DND-41 (cell line): ENCODE data around the gene PTPRJ.

Experiments used
- ATAC-seq: fragments of 200-7000 bp; cut with Tn5 transposase; 3 replicates; pipeline ENCODE4 v1.9.1; 2021; ENCODE audit warnings: low read depth; ENCODE audit not compliant: insufficient read depth
- DNase-seq: peaks from one replicate; pipeline ENCODE4 v3.0.0-alpha.2; 2020
- H2AFZ ChIP-seq: 2 replicates; pipeline ENCODE4 v1.6.0; 2012; ENCODE audit warnings: low read depth, low read length
- H3K27ac ChIP-seq: 2 replicates; pipeline ENCODE4 v1.5.1; 2012; ENCODE audit warnings: low read length, inconsistent platforms
- H3K27me3 ChIP-seq: fragments of 200-600 bp; sonication (generic); 2 replicates; pipeline ENCODE4 v1.6.0; 2012; ENCODE audit warnings: low read length, mild to moderate bottlenecking, inconsistent platforms; ENCODE audit not compliant: insufficient read depth, poor library complexity
- H3K36me3 ChIP-seq: 2 replicates; pipeline ENCODE4 v1.5.1; 2012; ENCODE audit warnings: low read length, inconsistent platforms; ENCODE audit not compliant: insufficient read depth
- H3K4me1 ChIP-seq: 2 replicates; pipeline ENCODE4 v1.5.1; 2012; ENCODE audit warnings: mild to moderate bottlenecking, low read length; ENCODE audit not compliant: insufficient read depth
- H3K4me2 ChIP-seq: 2 replicates; pipeline ENCODE4 v1.6.0; 2012; ENCODE audit warnings: mild to moderate bottlenecking, moderate library complexity, low read length, inconsistent platforms; ENCODE audit not compliant: insufficient read depth
- H3K4me3 ChIP-seq, 2 experiments: fragments of 200-600 bp in 1 of 2; shearing (Covaris generic) in 1 of 2; 2 replicates each; pipeline ENCODE4 v1.5.1; 2012 to 2016; ENCODE audit warnings: inconsistent platforms in 2 of 2, low read length in 2 of 2, mild to moderate bottlenecking in 2 of 2, low read depth in 1 of 2, moderate library complexity in 1 of 2
- H3K79me2 ChIP-seq: 2 replicates; pipeline ENCODE4 v1.6.0; 2012; ENCODE audit warnings: low read length, inconsistent platforms; ENCODE audit not compliant: insufficient read depth
- H3K9ac ChIP-seq: 2 replicates; pipeline ENCODE4 v1.6.0; 2012; ENCODE audit warnings: low read depth, mild to moderate bottlenecking, inconsistent platforms, low read length, moderate library complexity
- H3K9me3 ChIP-seq: 2 replicates; pipeline ENCODE4 v1.5.1; 2012; ENCODE audit warnings: low read length, moderate library complexity, mild to moderate bottlenecking, inconsistent platforms; ENCODE audit not compliant: insufficient read depth, severe bottlenecking
- H4K20me1 ChIP-seq: 2 replicates; pipeline ENCODE4 v1.6.0; 2012; ENCODE audit warnings: low read length; ENCODE audit not compliant: insufficient read depth
- CTCF ChIP-seq: IDR thresholded peaks from 2 replicates; pipeline ENCODE4 v1.5.1; 2012; ENCODE audit warnings: borderline replicate concordance, low read length, moderate library complexity, mild to moderate bottlenecking; ENCODE audit not compliant: poor library complexity, severe bottlenecking; ENCODE audit errors: extremely low read depth
- EZH2 ChIP-seq: IDR thresholded peaks from 3 replicates; pipeline ENCODE4 v1.6.1; 2012; ENCODE audit warnings: borderline replicate concordance, low read depth, mild to moderate bottlenecking, moderate library complexity, low read length, inconsistent platforms; ENCODE audit not compliant: severe bottlenecking

Gene PTPRJ

DNA sequence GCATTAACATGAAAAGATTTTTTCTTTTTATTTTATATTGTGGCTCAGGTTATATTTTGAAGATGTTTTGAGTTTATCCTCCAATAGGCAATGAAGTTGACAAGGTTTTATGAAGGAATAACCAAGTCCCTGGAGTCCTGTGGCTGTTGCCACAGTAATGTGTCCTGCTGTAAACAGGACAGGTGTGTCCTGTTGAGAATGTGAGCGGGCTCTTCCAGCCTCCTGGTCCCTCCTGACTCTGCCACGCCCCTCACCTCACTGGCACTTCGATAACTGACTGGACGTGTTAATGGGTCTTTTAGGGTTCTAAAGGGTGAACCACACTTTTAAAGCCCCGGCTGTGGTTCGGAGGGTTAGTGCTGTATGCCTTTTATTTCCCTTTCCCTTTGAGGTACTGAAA is 188.5 kb downstream of the PTPRJ start:
- Histone ChIP-seq H3K27me3 (no peaks in the 10 kb centered on the region), H3K36me3 (no peaks in the 10 kb centered on the region), H3K9me3 (no peaks in the 10 kb centered on the region), H3K4me1 (peaks cover 16% of the 10 kb centered on the region), H3K27ac (no peak overlapping the region), H4K20me1 (no peaks in the 10 kb centered on the region), H3K4me3 (no peak overlapping the region), H3K79me2 (no peaks in the 10 kb centered on the region), H3K4me2 (no peak overlapping the region), H3K9ac (no peak overlapping the region), H2AFZ (no peak overlapping the region)
- ATAC-seq = no peak
- no peak for DNase-seq
- no peak for TF ChIP-seq CTCF
- TF ChIP-seq EZH2 = no peak

- Histone ChIP-seq H2AFZ (no peak overlapping the region), H3K4me2 (no peak overlapping the region), H3K9ac (no peak overlapping the region), H3K79me2 (no peaks in the 10 kb centered on the region), H3K4me1 (peaks cover 17% of the 10 kb centered on the region), H3K4me3 (no peak overlapping the region), H4K20me1 (no peaks in the 10 kb centered on the region), H3K36me3 (no peaks in the 10 kb centered on the region), H3K27ac (no peak overlapping the region), H3K27me3 (no peaks in the 10 kb centered on the region), H3K9me3 (no peaks in the 10 kb centered on the region)
- ATAC-seq (no peak), DNase-seq (no peak)
- TF ChIP-seq CTCF (no peak), EZH2 (no peak)
These were observed 188.9 kb downstream of the PTPRJ start for GRCh38 chr11:48169259-48169658.

DNA sequence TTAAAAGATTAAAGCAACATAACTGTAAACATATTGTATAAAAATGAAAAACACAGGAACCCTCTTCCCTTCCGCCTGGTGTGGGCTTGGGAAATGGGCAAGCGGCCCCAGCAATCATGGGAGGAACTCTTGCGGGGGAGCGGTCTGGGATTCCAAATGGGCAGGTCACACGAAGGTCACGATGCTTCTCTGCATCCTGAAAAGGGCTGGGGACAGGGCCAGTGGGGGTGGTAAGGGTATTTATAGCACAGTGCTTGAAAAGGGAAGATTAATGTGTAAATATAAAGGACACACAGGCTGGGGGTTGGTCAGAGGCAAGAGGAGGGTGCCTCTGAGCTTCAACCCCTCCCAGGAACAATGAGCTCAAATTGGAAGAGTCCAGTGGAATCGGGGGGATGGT is 189.4 kb downstream of the PTPRJ start:
- ATAC-seq (no peak), DNase-seq (no peak)
- no peaks in the 10 kb centered on the region for H3K79me2 ChIP-seq
- H3K4me2 ChIP-seq = no peak overlapping the region
- no peaks in the 10 kb centered on the region for H3K27me3 ChIP-seq
- H3K4me1 ChIP-seq = peaks cover 17% of the 10 kb centered on the region
- no peak overlapping the region for H3K9ac ChIP-seq
- H2AFZ ChIP-seq = no peak overlapping the region
- no peaks in the 10 kb centered on the region for H3K36me3 ChIP-seq
- no peak overlapping the region for H3K27ac ChIP-seq
- H4K20me1 ChIP-seq = no peaks in the 10 kb centered on the region
- TF ChIP-seq EZH2 = no peak
- TF ChIP-seq CTCF = no peak
- no peaks in the 10 kb centered on the region for H3K9me3 ChIP-seq
- no peak overlapping the region for H3K4me3 ChIP-seq
